A549 (cell line): ENCODE data around the gene TUBA4A. TPM values are rescaled to one million over a fixed set of nuclear protein-coding genes. Genes with fewer than 3 reads are reported as not detected.

Experiments
- ATAC-seq, 2 experiments: fragments of 200-7000 bp in 1 of 2; fragments of >200 bp in 1 of 2; cut with Nextera tagmentation in 1 of 2; cut with Tn5 transposase in 1 of 2; 3 replicates each; pipeline versions ENCODE4 v1.8.0 to v1.9.1; 2018 to 2020; ENCODE audit warnings: mild to moderate bottlenecking in 1 of 2, moderate library complexity in 1 of 2
- CTCF ChIA-PET: fragments of 300-600 bp; sonication (Branson Sonifier 250); formaldehyde crosslinking; extraction: SDS; loops from one replicate; lab custom pipeline; 2021; ENCODE audit warnings: antibody characterized with exemption, inconsistent platforms; lab: Yijun Ruan, JAX
- POLR2A ChIA-PET: fragments of 350-600 bp; formaldehyde crosslinking; extraction: SDS; loops from one replicate; lab custom pipeline; 2021; ENCODE audit warnings: antibody characterized with exemption, inconsistent platforms; lab: Yijun Ruan, JAX
- DNase-seq, 2 experiments: peaks; one replicate each; pipeline versions ENCODE4 v3.0.0 to v3.0.0-alpha.2; 2011 to 2016; ENCODE audit warnings: low read depth in 1 of 2, low spot score in 1 of 2
- FAIRE-seq: peaks from 2 replicates; lab custom pipeline; 2011; peaks lifted over from hg19 to GRCh38; lab: Jason Lieb, UNC
- H3K27ac ChIP-seq, 2 experiments: fragments of >200 bp; sonication (Bioruptor Twin); formaldehyde crosslinking; 3 replicates each; pipeline ENCODE4 v1.5.1; 2016 to 2017
- H3K4me1 ChIP-seq: fragments of >200 bp; sonication (Bioruptor Twin); formaldehyde crosslinking; 3 replicates; pipeline ENCODE4 v1.6.1; 2016
- H3K4me2 ChIP-seq: fragments of >200 bp; sonication (Bioruptor Twin); formaldehyde crosslinking; 3 replicates; pipeline ENCODE4 v1.6.1; 2016
- H3K4me3 ChIP-seq: fragments of >200 bp; sonication (Bioruptor Twin); formaldehyde crosslinking; 3 replicates; pipeline ENCODE4 v1.5.1; 2016
- H3K9me3 ChIP-seq: fragments of >200 bp; sonication (Bioruptor Twin); formaldehyde crosslinking; 3 replicates; pipeline ENCODE4 v1.6.1; 2016
- BHLHE40 ChIP-seq: IDR thresholded peaks from 2 replicates; pipeline ENCODE4 v1.6.1; 2012; ENCODE audit warnings: low read depth, low read length, inconsistent platforms
- CEBPB ChIP-seq, 2 experiments: fragments of >200 bp in 1 of 2; sonication (Bioruptor Twin) in 1 of 2; formaldehyde crosslinking in 1 of 2; IDR thresholded peaks; 2 replicates each; pipeline ENCODE4 v1.6.1; 2012 to 2016
- EHMT2 ChIP-seq: fragments of 200-600 bp; sonication (generic); IDR thresholded peaks from 2 replicates; pipeline ENCODE4 v1.6.1; 2016; ENCODE audit warnings: antibody characterized with exemption, low read depth, mild to moderate bottlenecking, moderate library complexity
- HEYL ChIP-seq: fragments of 250-450 bp; sonication (Bioruptor Pico); IDR thresholded peaks from 2 replicates; pipeline ENCODE4 v1.8.0; 2021; ENCODE audit warnings: mild to moderate bottlenecking, moderate library complexity
- HOXB5 ChIP-seq: fragments of 250-450 bp; sonication (Bioruptor Pico); IDR thresholded peaks from 2 replicates; pipeline ENCODE4 v1.5.0; 2020; ENCODE audit warnings: mild to moderate bottlenecking, moderate library complexity
- KDM5A ChIP-seq: fragments of 200-600 bp; sonication (generic); IDR thresholded peaks from 2 replicates; pipeline ENCODE4 v1.6.1; 2016; ENCODE audit warnings: antibody characterized with exemption, mild to moderate bottlenecking
- MYC ChIP-seq: IDR thresholded peaks from 2 replicates; pipeline ENCODE4 v1.6.1; 2012; ENCODE audit warnings: mild to moderate bottlenecking, inconsistent platforms, low read length, improper control_type of control experiment, borderline replicate concordance
- NPAS2 ChIP-seq: fragments of 250-450 bp; sonication (Bioruptor Pico); IDR thresholded peaks from 2 replicates; pipeline ENCODE4 v1.8.0; 2022; ENCODE audit warnings: mild to moderate bottlenecking, moderate library complexity, borderline replicate concordance
- NR3C1 ChIP-seq: fragments of >200 bp; sonication (Bioruptor Twin); formaldehyde crosslinking; IDR thresholded peaks from 3 replicates; pipeline ENCODE4 v1.6.1; 2017
- PHF8 ChIP-seq: fragments of 200-600 bp; sonication (generic); IDR thresholded peaks from 2 replicates; pipeline ENCODE4 v1.6.1; 2016; ENCODE audit warnings: low read depth, mild to moderate bottlenecking, antibody characterized with exemption, moderate library complexity, borderline replicate concordance
- POLR2A ChIP-seq: IDR thresholded peaks from 2 replicates; pipeline ENCODE4 v1.6.1; 2012; ENCODE audit warnings: mild to moderate bottlenecking, low read length
- REST ChIP-seq: fragments of 200-600 bp; sonication (generic); IDR thresholded peaks from 2 replicates; pipeline ENCODE4 v1.6.1; 2016; ENCODE audit warnings: antibody characterized with exemption, mild to moderate bottlenecking, moderate library complexity
- SMC3 ChIP-seq: fragments of >200 bp; sonication (Bioruptor Twin); formaldehyde crosslinking; IDR thresholded peaks from 3 replicates; pipeline ENCODE4 v1.6.1; 2018; ENCODE audit warnings: inconsistent platforms
- TFCP2L1 ChIP-seq: fragments of 250-450 bp; sonication (Bioruptor Pico); IDR thresholded peaks from 2 replicates; pipeline ENCODE4 v1.5.0; 2021; ENCODE audit warnings: mild to moderate bottlenecking
- TP53 ChIP-seq: fragments of 250-450 bp; sonication (Bioruptor Pico); IDR thresholded peaks from 2 replicates; pipeline ENCODE4 v1.5.0; 2021; ENCODE audit warnings: mild to moderate bottlenecking, moderate library complexity
- WGBS: methylation state at CpG from one replicate; pipeline ENCODE4 v1.1.6; 2017; ENCODE audit errors: missing lambda C conversion rate; 5-methylcytosine and 5-hydroxymethylcytosine counted together
- polyA plus RNA-seq, 4 experiments: library from polyadenylated mRNA; depleted of rRNA in 3 of 4; stranded (reverse); fragments of >200 nt; fragmentation: RNase III in 1 of 4; extraction: RNeasy Plus Mini Kit Qiagen cat#74134 plus additional on column Dnase treatment in 1 of 4; gene quantifications; 2 replicates in 3 of 4; 3 replicates in 1 of 4; pipeline ENCODE4 v1.2.3, GENCODE V29; 2011 to 2017

TUBA4A gene
- polyA plus RNA-seq, 2 of the 4 experiments (the other 2 are of a cell fraction), result 222 to 450 TPM

GRCh38 chr2:219284501-219285372 is 31.0 kb upstream of the TUBA4A start:
- FAIRE-seq (no peak), ATAC-seq (no peak), DNase-seq (no peak)
- no peak overlapping the region for H3K4me2 ChIP-seq
- TF ChIP-seq TP53 (no peak), KDM5A (no peak), REST (no peak), MYC (no peak)
- H3K27ac ChIP-seq, result 0 out of 6 replicates have a peak overlapping the region, but pooled peaks of 1 of the 2 experiments have one; percentile 21
- ChIA-PET POLR2A (interaction anchor here (1.0 kb wide), 1 partner anchor 10 kb away, joined by 5 read pairs; no protein-coding TSS in a partner anchor), CTCF (interaction anchor here (0.9 to 16.2 kb wide), 5 partner anchors 7 to 114 kb away, joined by 3 to 540 read pairs (median 7); partner anchors contain the start of gene DNAJB2)
- WGBS, result 93% methylated on average over 10 of the region's 16 CpGs
- no peak overlapping the region for H3K4me3 ChIP-seq
- peaks cover 26% of the 10 kb centered on the region for H3K4me1 ChIP-seq
- no peaks in the 10 kb centered on the region for H3K9me3 ChIP-seq

- POLR2A ChIA-PET, result interaction anchor here (1.8 kb wide), 1 partner anchor 65 kb away, joined by 8 read pairs; no protein-coding TSS in a partner anchor
- no peak for TF ChIP-seq PHF8
- 91% methylated on average over 17 of the region's 17 CpGs for WGBS
- Histone ChIP-seq H3K27ac (no peak overlapping the region), H3K9me3 (no peaks in the 10 kb centered on the region), H3K4me2 (no peak overlapping the region), H3K4me3 (no peak overlapping the region), H3K4me1 (peaks cover 27% of the 10 kb centered on the region)
- CTCF ChIA-PET, result interaction anchor here (0.5 to 16.2 kb wide), 4 partner anchors 12 to 123 kb away, joined by 3 to 540 read pairs (median 4); no protein-coding TSS in a partner anchor
- no peak for ATAC-seq
- DNase-seq, result no peak
- no peak for FAIRE-seq
Observed at GRCh38 chr2:219282943-219283581, 29.3 kb upstream of the TUBA4A start.

GRCh38 chr2:219282375-219282774 is 28.7 kb upstream of the TUBA4A start:
- no peak for FAIRE-seq
- POLR2A ChIA-PET, result interaction anchor here (1.8 kb wide), 1 partner anchor 64 kb away, joined by 8 read pairs; no protein-coding TSS in a partner anchor
- CTCF ChIA-PET, result interaction anchor here (0.5 to 16.2 kb wide), 6 partner anchors 12 to 123 kb away, joined by 3 to 540 read pairs (median 4); partner anchors contain the start of genes TUBA4A and TUBA4B
- Histone ChIP-seq H3K27ac (no peak overlapping the region), H3K9me3 (no peaks in the 10 kb centered on the region), H3K4me3 (no peak overlapping the region), H3K4me2 (no peak overlapping the region), H3K4me1 (peaks cover 33% of the 10 kb centered on the region)
- WGBS, result 85% methylated on average over 5 of the region's 5 CpGs
- TF ChIP-seq EHMT2, result no peak
- no peak for TF ChIP-seq HOXB5 (CRISPR knock-in tag)
- no peak for TF ChIP-seq NPAS2 (CRISPR knock-in tag)
- no peak for TF ChIP-seq BHLHE40
- TF ChIP-seq TFCP2L1 (CRISPR knock-in tag), result no peak
- no peak for TF ChIP-seq POLR2A
- no peak for TF ChIP-seq TP53
- TF ChIP-seq NR3C1, result no peak
- TF ChIP-seq HEYL (CRISPR knock-in tag), result no peak
- no peak for TF ChIP-seq PHF8
- TF ChIP-seq SMC3, result no peak
- no peak for TF ChIP-seq MYC
- TF ChIP-seq CEBPB (IDR thresholded peaks at IDR 0.05), result no peak
- ATAC-seq, result no peak
- DNase-seq, result no peak
